GM19463 (cell line): ENCODE measurements around the gene CARD14.
"Not testable (repeated sequence)": the region's sequence is repeated elsewhere in the genome, so short reads cannot be mapped to it uniquely, and the experiment has no call there.

Source experiments
- ATAC-seq: cut with Tn5 transposase; IDR thresholded peaks from one replicate; pipeline ENCODE4 v1.9.1; 2021; ENCODE audit warnings: mild to moderate bottlenecking, moderate library complexity; ENCODE audit not compliant: unreplicated experiment

Gene CARD14

GRCh38 chr17:80223142-80223815 is 53.4 kb downstream of the CARD14 start:
- ATAC-seq, result no peak

GRCh38 chr17:80223838-80224497 is 54.1 kb downstream of the CARD14 start:
- ATAC-seq, result no peak

- no peak for ATAC-seq
Measured at GRCh38 chr17:80224683-80225082, 54.9 kb downstream of the CARD14 start.

- no peak for ATAC-seq
Measured at GRCh38 chr17:80225230-80225629, 55.4 kb downstream of the CARD14 start.

GRCh38 chr17:80227156-80227555 is 57.3 kb downstream of the CARD14 start:
- no peak for ATAC-seq

GRCh38 chr17:80227666-80228065 is 57.8 kb downstream of the CARD14 start:
- ATAC-seq, result no peak

- no peak for ATAC-seq
Measured at GRCh38 chr17:80228477-80228876, 58.6 kb downstream of the CARD14 start.

GRCh38 chr17:80229011-80229410 is 59.2 kb downstream of the CARD14 start:
- ATAC-seq, result no peak

- ATAC-seq, result no peak
Measured at GRCh38 chr17:80232438-80232837, 62.6 kb downstream of the CARD14 start.

GRCh38 chr17:80233202-80233601 is 63.4 kb downstream of the CARD14 start:
- no peak for ATAC-seq

GRCh38 chr17:80236911-80237310 is 67.1 kb downstream of the CARD14 start:
- ATAC-seq, result no peak

GRCh38 chr17:80237386-80237785 is 67.6 kb downstream of the CARD14 start:
- no peak for ATAC-seq

GRCh38 chr17:80242505-80242904 is 72.7 kb downstream of the CARD14 start:
- no peak for ATAC-seq

- no peak for ATAC-seq
Measured at GRCh38 chr17:80243526-80244433, 74.0 kb downstream of the CARD14 start.

- not testable (repeated sequence) for ATAC-seq
Measured at GRCh38 chr17:80244448-80244847, 74.6 kb downstream of the CARD14 start.

- no peak for ATAC-seq
Measured at GRCh38 chr17:80244871-80245509, 75.2 kb downstream of the CARD14 start.

GRCh38 chr17:80245566-80246265 is 75.9 kb downstream of the CARD14 start:
- no peak for ATAC-seq

- ATAC-seq, result no peak
Measured at GRCh38 chr17:80246266-80246681, 76.4 kb downstream of the CARD14 start.

- ATAC-seq, result no peak
Measured at GRCh38 chr17:80246726-80247125, 76.9 kb downstream of the CARD14 start.

GRCh38 chr17:80247561-80247960 is 77.7 kb downstream of the CARD14 start:
- no peak for ATAC-seq
